GM18508 (cell line): ENCODE data around the gene FAHD2B.
"Not testable (repeated sequence)": the region's sequence is repeated elsewhere in the genome, so short reads cannot be mapped to it uniquely, and the experiment has no call there.

Source experiments
- ATAC-seq: cut with Tn5 transposase; IDR thresholded peaks from one replicate; pipeline ENCODE4 v1.9.1; 2021; ENCODE audit warnings: moderate number of reproducible peaks; ENCODE audit not compliant: insufficient read depth, unreplicated experiment

Gene FAHD2B, protein sequence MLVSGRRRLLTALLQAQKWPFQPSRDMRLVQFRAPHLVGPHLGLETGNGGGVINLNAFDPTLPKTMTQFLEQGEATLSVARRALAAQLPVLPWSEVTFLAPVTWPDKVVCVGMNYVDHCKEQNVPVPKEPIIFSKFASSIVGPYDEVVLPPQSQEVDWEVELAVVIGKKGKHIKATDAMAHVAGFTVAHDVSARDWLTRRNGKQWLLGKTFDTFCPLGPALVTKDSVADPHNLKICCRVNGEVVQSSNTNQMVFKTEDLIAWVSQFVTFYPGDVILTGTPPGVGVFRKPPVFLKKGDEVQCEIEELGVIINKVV

DNA sequence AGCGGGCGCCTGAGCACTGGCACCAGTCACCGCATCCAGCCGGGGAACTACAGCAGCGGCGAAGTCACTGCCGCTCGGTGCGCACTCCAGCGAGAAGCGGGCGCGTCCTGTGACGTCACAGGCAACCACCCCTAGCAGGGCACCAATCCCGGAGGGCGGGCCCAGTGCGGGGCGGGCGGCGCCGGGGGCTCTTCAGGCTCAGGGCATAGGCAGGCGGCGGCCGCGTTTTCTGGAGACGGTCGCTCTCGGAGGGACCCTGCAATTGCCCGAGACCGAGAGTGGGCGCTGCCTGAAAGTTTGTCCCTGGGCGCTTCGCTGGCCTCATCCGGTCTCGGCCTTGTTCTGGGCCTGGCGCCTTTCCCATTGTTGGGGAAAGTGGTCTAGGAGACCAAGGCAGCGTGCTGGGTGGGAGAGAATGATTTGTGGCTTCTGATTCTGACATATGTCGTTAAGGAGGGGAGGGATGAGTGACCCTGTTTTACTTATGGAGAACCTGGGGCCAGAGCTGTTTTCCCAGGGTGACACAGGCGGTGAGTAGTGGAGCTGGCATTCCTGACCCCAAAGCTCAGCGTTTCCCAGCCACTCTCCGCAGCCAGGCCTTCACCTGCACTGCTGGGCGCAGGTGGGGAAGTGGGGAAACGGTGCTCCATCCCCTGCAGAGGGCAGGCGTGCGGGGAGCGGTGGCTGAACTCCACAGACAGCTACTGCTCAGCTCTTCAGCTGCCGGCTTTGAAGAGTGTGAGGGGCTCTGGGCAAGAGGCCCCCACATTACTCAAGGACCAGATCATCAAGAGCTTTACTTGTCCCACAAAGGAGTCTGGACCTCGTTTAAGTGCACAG, at the start of gene FAHD2B:
Gene FAHD2B, minus strand, starts transcription at position 111 of the 840 bp plus-strand sequence. CDS start 3,176 bp downstream, outside the sequence.
- not testable (repeated sequence) for ATAC-seq

DNA sequence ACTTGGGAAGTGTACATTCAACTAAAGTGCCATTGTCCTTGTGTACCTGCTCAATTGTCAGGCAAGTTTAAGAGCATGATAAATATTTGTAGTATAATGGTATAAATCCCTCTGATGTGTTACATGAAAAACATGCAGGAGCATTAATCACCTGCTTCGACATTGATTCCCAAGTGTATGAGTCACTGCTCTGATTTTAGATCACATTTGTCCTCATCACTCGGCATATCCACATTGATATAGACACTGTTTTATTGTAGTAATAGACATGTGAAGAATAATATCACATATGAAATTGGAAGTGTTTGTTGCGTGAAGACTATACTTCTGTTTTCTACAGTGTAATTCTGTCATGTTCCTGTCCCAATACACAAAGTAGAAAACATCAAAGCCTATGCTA, 49.3 kb upstream of the FAHD2B start:
- ATAC-seq, result not testable (repeated sequence)

- not testable (repeated sequence) for ATAC-seq
Observed at GRCh38 chr2:97129090-97129489, 34.4 kb upstream of the FAHD2B start.

GRCh38 chr2:97113882-97114255, 19.2 kb upstream of the FAHD2B start:
- not testable (repeated sequence) for ATAC-seq

GRCh38 chr2:97113050-97113881, 18.6 kb upstream of the FAHD2B start, which contains the start of gene ANKRD36:
TSS of gene ANKRD36 (plus strand) at chr2:97113153. CDS start at chr2:97113740, 587 bp downstream.
- peak; percentile 62 for ATAC-seq

DNA sequence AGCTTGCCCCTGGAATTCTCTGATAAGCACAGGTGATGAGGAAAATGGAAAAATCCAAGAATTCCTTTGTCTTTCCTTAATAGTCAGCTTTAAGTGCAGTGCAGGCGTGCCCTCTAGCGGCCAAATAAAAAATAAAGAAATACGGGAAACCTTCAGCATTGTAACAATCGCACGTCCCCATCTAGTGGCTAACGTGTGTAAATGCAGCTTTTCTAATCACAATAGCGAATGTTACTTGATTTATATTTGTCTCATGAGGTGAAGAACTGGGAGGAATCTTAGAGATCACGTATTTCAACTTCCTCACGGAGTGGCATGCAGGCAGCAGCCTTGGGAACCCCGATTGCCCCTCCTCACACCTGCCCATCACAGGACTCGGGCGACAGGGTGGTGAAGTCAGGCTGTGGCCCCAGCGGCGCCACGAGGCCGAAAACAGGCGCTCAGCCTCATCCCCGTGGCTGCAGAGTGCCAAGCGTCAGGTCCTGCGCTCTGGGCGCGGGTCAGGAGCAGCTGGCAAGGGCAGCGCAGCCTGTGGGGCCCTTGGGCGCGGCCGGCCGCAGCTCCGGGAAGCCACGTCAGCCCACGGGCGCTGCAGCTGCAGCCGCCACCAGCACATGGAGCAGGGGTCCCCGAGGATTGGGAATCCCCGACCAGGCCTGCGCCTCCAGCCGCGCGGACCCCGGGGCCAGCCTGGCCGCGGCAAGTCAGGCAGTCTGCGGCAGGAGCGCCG, 17.8 kb upstream of the FAHD2B start:
- not testable (repeated sequence) for ATAC-seq

GRCh38 chr2:97111246-97111645, 16.6 kb upstream of the FAHD2B start:
- ATAC-seq, result not testable (repeated sequence)

DNA sequence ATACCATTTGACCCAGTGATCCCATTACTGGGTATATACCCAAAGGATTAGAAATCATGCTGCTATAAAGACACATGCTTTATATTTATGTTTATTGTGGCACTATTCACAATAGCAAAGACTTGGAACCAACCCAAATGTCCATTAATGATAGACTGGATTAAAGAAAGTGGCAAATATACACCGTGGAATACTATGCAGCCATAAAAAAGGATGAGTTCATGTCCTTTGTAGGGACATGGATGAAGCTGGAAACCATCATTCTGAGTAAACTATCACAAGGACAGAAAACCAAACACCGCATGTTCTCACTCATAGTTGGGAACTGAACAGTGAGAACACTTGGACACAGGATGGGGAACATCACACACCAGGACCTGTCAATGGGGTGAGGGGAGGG, 12.2 kb upstream of the FAHD2B start:
- not testable (repeated sequence) for ATAC-seq

DNA sequence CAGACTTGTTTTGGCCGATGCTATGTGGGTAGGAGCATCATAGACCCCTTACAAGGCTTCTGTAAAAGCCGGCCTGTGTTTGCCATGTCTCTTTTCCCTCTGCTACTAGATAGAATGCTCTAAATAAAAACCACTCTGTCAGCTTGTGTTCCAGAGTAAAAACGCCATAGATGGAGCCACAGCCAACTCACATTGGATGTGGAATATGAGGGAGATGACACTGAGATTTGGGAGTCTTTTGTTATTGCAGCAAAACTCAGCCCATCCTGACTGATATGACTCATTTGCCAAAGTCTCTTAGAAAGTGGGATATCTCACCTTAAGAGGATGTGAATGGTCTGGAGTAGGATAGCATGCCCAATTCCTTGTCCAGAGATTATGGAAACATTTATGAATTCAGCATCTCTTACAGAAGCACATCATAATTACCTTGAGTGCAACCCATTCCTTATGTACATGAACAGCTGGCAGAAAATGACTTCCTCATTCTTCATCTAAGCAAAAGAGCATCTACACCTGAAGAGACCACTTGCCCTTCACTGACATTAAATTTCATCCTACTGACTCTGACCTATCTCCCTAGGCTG, 4.2 kb upstream of the FAHD2B start:
- ATAC-seq, result not testable (repeated sequence)

DNA sequence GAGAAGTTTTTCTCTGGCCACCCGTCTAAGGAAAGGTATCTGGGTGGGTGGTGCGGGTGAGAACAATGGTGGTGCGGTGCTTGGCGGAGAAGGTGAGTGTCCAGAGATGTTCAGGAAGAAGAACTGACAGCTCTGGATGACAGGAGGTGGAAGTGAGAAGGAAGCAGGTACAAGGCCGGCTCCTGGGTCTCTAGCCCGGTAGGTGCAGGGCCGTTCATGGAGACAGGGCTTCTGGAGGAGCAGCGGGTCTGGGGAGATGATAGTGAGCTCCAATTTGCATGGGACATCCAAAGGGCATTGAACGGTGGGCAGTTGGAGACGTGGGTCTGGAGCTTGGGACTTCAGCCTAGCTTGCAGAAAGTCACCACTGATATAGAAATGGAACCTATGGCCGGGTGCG, 979 bp upstream of the FAHD2B start:
- no peak for ATAC-seq

GRCh38 chr2:97093983-97094771, 505 bp downstream of the FAHD2B start:
- not testable (repeated sequence) for ATAC-seq

DNA sequence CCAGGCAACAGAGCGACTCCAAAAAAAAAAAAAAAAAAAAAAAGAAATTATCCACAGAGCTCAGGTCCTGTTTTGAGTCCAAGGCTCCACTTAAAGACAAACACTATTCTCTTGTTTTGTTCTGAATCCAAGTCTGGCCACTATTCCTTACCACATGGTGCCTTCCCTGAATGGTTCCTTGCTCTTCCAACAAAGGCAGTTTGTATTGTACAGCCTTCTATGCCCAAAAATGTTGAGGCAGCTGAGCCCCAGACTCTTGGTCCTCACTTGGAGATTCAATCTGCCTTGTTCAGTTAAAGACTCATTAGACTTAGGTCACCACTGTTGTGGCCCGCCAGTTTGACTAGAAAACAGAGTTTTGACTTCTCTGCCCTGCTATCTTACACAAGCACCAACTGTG, 1.7 kb downstream of the FAHD2B start:
- ATAC-seq, result not testable (repeated sequence)

DNA sequence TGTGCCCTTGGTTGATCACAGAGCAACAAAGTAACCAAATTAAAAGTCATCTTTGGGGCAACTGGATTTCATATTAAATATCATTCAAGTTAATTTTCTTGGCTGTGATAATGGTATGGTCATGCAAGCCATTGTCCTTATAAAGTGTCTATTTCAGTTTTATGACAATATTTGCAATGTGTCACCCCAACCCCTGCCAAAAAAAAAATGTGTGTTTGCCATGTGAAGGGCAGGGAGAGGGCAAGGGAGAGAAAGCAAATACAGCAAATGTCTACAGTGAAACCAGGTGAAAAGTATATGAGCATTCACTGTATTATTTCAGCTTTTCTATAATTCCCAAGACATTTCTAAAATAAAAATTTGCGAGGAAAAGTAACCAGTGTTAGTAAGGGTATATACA, 6.0 kb downstream of the FAHD2B start:
- not testable (repeated sequence) for ATAC-seq

DNA sequence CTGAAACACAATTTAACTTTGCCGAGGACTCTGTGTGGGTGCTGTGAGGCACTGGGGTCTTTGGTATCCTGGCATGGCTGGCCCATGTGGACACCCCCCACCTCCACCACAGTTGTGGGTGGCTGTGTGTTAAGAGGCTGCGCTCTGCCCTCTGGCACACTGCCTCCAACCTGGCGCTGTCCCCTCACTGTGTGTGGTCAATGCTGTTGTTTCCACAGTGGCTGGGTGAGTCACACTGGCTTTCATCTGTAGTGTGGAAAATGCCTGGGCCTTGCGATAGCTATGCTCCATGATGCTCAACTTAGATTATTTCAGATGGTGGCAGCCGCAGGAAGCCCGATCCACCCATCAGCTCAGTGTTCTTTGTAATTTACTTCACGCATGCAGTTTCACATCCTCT, 9.6 kb downstream of the FAHD2B start:
- not testable (repeated sequence) for ATAC-seq

DNA sequence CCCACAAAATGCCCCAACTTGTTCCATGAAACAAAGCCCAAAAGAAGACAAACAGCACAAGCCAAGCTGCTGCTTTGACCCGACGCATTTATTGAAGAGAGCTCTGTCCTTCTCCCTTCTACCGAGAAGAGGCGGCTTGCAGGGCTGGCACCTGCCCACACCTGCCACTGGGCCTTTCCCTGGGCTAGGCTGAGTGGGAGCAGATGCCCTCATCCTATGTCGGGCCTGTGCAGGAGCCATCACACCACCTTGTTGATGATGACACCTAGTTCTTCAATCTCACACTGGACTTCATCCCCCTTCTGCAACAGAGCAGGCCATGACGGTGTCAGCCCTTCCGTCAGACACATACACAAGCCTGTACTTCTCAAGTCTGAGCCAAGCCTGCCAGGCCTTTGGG, 11.2 kb downstream of the FAHD2B start:
- not testable (repeated sequence) for ATAC-seq

GRCh38 chr2:97082206-97082605, 12.5 kb downstream of the FAHD2B start:
- not testable (repeated sequence) for ATAC-seq

GRCh38 chr2:97080855-97081254, 13.8 kb downstream of the FAHD2B start:
- not testable (repeated sequence) for ATAC-seq

DNA sequence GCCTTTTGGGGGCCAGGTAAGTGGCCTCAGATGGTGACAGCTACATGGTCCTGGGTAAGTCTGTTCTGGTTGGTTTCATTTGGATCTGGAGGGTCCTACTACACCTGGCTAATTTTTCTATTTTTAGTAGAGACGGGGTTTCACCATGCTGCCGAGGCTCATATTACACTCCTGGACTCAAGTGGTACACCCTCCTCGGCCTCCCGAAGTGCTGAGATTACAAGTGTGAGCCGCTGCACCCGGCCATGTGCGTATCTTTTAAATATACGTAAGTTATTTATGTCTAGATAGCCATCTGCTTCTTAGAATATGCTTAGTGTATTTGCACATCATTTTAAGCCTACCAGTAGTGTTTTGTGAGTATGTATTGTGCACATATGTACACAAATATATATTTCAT, 17.5 kb downstream of the FAHD2B start:
- not testable (repeated sequence) for ATAC-seq

GRCh38 chr2:97070915-97071314, 23.8 kb downstream of the FAHD2B start:
- not testable (repeated sequence) for ATAC-seq
